ENCODE measurements around the gene UBAC1.

UBAC1 gene

DNA sequence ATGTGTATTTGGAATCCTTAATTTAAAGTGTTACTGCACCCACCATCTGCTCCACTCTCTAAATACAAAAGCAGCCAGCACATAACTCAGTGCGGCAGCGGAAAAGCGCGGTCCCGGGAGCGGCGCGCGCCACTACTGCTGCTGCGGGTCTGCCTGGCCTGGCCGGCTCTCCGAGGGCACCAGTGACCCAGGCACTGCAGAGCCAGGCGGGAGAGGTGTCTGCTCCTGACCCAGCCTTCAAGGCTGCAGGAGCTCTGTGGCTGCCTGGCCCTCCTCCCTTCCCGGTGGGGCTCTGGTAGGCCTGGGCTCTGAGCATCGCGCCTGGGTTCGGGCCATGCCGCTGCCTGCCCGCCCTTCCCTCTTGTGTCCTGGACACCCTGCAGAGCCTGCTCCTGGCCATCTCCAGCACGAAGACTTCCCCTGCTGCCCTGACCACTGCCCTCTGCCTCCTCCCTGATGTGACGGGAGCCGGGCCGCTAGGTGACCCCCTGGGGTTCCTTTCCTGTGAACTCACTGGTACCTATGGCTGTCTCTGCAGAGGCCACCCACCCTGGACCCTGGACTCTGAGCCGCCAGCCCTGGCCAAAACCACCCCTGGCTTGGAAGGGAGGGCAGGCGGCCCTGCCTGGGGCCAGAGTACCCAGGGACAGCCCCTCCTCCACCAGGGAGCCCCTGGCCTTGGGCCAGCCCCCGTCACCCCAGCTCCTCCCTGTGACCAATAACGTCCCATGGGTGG lies 32.8 kb upstream of the UBAC1 start:
- DNase-seq (ENCODE audit: low read depth) = no peak

DNA sequence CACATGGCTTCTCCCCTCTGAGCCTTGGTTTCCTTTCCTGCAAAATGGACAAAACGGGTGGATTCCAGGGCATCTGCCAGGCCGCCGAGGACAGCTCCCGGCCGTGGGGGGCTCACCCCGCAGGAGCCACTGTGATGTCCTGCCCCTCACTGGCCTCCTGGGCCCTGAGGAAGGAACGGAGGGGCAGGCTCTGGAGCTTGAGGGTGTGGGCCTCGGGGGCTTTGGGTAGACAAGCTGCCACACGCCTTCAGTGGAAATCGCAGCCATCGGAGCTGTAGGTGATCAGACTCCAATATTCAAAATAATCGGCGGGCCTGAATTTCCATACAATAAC lies 32.2 kb upstream of the UBAC1 start:
- DNase-seq (ENCODE audit: low read depth) = no peak

DNA sequence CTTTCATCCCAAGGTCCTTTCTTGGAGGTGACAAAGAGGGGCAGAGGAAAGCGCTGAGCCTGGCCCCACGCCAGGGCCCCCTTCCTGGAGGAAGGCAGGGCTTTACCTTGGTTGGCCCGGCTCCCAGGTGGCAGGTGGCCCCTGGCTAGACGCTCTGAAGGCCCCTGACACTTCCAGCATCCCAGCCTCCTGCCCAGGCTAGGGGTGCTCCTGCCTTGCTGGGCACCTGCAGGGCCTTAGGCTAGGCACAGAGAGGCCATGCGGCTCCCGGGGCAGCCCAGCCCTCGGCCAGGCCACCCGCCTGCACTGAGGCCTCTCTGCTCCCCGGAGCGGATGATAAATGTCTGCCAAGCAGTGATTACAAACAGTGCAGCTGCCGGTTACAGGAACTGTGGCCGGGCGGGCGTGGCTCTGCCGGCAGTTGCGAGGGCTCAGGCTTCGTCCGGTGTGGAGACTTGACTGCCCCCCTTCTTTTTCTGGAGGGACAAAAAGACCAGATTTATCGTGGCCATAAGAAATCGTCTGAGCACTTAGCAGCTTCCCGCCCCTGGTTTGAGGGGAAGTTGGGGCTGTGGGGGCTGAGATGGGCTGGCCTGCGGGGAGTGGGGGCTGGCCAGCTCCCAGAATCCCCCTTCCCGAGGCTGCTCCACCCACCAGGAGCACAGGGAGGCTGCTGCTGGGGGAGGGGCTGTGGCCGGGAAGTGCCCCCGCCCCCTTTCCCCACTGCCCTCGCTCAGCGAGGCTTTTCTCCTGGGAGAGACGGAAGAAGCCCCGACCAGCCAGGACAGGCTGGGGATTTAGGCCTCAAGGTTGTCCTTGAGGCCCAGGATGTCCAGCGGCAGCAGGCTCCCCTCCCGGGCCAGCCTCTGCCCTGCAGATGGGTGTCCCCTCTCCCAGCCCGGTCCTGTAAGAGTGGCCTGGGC lies 31.6 kb upstream of the UBAC1 start:
- no peak for DNase-seq (ENCODE audit: low read depth)

DNA sequence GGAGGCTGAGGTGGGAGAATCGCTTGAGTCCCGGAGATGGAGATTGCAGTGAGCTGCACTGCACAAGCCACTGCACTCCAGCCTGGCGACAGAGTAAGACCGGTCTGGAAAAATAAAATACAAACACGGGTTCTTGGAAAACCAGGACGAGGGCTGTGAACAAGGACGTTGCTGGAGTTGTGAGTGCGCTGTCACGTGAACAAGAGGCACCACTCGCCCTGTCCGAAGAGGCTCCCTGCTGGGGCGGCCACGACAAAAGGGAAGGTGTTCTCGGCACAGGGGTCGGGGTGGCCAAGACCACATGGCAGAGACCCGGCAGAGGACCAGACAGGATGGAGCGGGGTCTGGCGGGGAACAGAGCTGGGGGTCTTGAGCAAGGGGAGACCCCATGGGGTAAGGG lies 30.6 kb upstream of the UBAC1 start:
- no peak for DNase-seq (ENCODE audit: low read depth)

DNA sequence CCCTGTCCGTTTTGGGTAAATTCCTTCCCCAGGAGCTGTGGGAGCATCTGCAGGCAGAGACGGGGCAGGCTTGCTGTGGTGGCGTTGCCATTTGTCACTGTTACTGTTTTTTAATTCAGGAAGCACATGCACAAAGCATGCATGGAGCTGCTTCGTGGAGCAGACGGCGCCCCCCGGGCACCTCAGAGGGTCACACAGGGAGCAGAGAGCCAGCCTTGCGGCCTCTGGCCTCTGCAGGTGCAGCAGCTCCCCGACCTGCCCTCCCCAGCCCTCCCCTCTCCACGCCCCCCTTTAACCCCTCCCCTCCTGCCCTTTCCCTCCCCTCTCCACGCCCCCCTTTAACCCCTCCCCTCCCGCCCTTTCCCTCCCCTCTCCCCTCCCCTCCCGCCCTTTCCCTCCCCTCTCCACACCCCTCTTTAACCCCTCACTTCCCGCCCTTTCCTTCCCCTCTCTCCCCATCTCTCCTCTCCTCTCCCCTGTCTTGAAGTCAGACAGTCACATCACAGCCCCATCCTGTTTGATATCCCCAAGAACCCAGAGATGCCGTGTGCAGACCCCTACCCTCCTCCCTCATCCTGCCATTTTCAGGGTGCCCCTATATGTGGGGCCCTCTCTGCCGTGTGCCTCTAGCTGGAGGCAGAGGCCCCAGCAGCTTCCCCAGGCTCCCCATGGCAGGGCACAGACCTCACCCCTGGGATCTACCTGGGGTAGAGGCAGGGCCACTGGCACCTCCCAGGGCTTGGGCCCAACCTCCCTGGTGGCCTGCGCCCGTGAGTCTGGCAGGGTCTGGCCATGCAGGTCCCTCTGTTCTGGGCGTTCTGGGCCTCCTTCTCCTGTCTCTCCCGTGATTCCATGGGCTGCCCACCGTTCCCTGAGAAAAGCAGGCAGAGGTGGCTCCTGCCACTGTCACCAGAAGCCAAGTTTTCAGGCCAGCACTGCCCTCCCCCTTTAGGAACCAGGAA lies 29.6 kb upstream of the UBAC1 start:
- no peak for DNase-seq (ENCODE audit: low read depth)

DNA sequence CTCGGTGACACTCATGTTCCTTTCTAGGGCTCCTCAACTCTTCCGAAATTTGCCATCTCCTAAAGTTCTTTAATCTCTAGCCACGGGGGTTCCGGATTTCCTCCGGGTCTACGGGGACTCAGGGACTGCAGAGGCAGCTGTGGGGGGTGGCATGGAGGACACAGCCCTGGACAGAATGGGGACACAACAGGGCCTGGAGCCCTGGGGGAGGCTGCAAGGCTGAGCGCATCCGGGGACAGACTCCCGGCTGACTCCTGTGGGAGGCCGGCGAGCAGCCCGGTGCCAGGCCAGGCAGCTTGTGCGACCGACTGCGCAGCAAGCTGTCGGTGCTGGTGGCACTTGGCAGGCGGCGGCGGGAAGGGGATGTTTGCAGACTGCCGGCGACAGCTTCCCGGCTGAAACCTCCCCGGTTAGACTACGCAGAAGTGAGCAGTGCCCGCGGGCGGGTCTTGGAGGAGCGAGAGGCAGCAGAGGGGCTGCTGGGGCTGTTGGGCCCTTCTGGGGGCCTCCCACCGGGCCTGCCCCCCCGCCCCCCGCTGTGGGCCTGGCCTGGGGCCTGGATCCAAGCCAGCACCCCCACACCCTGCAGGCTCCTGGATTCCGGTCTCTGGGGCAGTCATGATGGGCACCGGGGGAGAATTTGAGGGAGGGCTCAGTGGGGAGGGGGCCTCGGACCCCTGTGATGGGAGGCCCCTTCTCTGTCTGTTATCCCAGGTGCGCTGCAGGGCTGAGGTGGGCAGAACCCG lies 28.7 kb upstream of the UBAC1 start:
- DNase-seq (ENCODE audit: low read depth) = no peak

DNA sequence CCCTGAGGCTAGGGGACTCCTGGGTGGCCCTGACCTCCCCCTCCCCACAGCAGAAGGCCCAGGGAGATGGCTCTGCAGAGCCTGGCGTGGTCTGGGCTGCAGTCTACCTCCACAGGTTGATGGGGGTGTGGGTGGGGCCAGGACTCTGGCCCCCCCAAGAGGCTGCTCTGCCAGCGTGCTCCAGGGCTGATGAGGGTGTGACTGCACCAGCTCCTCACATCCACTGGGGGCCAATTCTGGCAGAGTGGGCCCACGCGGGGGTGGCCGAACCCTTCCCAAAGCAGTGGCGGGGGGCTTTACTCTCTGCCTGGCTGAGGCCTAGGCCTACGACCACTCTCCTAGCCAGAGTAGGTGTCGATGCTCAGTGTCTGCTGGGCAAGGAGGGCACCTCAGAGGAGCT lies 28.0 kb upstream of the UBAC1 start:
- DNase-seq (ENCODE audit: low read depth) = no peak

DNA sequence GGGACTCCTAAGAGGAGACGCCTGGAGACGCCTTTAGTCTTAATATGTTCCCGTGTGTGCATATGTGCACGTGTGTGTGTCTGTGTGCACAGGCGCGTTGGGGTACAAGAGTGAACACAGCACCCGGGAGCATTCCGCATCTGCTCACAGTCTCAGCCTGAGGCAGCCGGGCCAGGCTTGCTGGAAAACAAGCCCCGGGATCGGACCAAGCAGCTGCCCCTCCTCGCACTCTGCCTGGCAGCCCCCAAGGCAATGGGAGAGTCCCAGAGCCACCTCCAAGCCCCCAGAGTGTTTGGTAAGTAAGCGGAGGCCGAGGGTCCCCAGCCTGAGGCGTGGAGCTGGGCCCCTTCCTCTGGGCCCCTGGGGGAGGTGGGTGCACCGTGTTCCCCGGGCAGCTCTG lies 27.3 kb upstream of the UBAC1 start:
- no peak for DNase-seq (ENCODE audit: low read depth)

DNA sequence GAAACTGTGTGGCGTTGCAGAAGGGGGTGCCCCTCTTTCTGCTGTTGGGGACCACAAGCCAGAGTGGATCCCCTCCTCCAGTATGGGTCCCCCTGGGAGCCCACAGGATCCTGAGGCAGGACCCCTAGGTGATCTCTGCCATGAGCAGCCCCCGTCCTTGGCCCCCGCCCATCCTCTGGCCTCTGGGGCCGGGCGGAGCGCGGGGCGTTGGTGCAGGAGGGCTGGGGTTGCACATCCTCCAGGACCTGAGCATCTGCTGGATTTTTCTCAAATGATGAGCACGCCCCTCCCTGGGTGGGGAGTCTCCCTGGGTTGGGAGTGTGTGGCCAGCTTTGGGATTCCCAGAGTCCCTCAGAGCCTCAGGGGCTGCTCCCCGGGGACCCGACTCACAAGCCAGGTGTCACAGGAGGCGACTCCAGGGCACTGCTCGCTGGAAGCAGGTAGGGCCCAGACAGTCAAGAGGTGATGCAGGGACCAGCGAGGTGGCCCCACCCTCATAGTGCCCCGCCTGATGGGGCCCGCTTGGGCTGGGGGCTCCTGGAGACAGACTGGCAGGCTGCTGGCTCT lies 26.7 kb upstream of the UBAC1 start:
- DNase-seq (ENCODE audit: low read depth) = no peak

DNA sequence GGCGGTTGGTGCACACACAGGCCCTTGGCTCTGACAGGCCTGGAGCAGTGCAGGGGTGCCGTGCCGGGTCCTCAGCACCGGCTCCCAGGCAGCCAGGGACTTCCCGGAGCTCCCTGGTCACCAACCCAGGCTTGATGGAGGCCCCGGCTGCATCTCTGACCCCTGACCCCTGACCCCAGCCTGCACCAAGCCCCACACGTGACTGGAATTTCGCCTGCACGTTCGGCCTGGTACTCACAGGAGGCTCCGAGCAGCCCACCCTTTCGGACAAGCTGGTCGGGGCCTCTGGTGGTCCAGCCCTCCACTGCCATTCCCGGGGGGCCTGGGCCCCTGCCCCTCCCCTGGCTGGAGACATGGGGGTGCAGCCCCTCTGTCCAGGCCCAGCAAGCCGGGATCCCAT lies 25.4 kb upstream of the UBAC1 start:
- no peak for DNase-seq (ENCODE audit: low read depth)

DNA sequence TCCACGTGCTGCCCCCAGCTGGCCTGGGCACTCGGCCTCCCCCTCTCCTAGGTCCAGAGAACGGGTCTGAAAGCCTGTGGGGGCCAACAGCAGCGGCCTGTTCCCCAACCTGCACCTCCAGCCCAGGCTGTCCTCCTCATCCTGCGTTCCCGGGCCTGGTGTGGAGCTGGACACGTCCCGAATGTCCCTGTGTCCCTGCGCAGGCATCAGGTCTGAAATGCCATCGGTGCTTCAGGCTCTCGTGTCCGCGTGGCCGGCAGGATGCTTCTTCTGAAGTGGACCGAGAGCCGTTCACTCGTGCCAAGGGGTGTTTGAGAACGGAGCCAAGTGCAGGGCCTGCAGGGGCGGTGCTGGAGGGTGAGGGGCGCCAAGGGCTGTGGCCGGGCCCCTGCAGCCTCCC lies 24.7 kb upstream of the UBAC1 start:
- no peak for DNase-seq (ENCODE audit: low read depth)

DNA sequence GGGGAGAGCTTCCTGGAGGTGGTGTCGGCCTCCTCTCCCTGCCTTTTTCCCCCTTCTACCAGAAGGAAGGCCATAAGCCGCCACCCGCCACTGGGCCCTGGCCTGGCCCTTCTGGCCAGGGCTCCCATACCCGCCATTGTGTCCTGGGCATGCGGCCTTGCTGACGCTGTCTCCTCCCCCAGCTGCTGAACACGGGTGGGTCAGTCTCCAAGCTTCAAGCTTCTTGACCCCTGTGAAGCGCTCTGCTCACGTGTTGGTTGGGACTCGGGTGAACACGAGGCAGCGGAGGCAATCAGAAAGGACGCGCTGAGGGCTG lies 24.2 kb upstream of the UBAC1 start:
- DNase-seq (ENCODE audit: low read depth) = no peak

DNA sequence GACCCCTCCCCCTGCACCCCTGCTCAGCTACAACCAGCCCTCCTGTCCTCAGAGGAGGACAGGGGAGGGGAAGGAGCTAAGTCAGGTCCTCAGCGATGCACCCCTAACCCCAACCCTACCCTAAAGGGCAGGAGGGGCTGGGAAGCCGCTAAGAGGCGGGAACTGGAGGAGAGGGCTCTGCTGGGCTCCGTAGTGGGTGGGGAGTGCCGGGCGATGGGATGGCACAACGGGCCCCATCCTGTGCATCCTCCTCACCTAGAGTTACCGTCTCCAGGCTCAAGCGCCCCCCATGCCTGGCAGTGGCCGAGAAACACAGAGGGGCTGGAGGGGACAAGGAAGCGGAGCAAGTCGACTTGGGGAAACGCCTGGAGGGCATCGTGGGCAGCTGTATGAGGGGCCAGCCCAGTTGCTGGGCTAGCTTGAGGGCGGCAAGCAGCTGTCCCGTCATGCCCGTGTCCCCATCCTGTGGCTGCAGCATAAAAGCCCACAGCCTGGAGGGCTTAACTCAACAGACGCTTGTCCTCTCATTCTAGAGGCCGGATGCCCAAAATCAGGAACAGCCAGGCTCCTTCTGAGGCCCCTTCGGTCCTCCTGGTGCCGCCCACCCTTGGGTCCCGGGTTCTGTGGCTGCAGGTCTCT lies 23.0 kb upstream of the UBAC1 start:
- no peak for DNase-seq (ENCODE audit: low read depth)

DNA sequence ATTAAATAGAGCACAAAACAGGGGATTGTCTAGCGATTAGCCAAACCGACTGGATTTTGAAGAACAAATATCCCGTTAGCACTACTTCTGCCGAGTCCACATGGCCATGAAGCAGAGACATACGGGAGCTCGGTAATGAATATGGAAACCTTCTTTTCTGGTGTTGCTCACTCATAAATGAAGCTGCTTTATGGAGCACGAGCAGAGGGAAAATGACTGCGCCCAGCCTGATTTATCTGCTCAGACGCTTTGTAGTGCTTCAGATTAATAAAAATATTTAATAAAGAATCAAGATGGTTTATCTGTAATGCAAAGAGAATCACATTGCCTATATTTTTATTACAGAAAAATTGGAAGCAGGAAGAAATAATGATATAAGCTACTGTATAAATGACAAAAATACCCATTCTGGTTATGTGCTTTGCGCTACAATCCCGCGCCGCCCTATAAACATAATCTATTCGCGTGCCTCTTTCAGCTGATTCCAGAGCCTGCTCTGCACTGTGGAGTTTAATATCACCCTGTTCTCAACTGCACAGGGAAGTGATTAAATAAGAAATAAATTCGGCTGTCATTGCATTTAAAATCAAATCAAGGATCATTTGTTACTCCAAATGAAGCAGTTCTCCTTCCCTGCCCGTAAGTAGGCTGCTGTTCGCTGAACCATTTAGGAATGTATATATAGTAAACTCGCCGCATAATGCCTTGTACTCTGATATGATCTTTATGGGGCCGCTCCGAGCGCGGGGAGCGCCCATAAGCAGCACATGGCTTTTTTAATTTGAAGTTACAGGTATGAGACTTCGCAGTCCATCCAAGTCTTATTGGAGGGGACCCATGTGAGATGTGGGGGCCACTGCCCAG lies 22.3 kb upstream of the UBAC1 start:
- DNase-seq (ENCODE audit: low read depth) = no peak

DNA sequence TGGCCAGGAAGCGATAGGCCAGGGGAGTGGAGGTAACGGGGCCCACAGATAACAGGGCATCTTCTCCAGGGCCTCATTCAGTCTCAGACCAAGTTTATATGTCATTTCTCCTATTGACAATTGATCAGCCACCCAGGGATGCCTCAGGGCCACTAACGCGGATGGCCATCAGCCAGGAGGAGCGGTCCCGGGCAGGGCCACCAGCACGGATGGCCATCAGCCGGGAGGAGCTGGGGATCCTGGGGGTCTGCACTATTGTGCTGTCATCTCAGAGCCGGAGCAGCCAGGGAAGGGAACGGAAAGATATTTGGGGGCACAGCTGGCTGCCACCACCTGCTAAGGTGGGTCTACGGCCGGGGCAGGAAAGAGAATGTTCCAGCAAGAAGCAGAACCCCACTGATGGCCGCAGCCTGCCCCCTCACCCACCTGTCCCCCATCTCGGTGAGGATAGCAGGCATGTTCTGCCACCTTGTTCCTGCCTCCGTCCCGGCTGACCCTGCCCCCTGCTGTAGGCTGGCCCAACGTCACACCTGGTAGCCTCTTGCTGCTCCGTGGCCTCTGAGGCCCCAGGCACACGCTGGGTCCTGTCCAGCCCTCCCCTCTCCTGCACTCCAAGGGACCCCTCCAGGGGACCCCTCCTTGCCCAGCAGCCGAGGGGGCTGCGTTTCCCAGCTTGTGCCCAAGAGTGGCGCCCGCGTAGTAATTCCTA lies 21.5 kb upstream of the UBAC1 start:
- DNase-seq (ENCODE audit: low read depth) = no peak

DNA sequence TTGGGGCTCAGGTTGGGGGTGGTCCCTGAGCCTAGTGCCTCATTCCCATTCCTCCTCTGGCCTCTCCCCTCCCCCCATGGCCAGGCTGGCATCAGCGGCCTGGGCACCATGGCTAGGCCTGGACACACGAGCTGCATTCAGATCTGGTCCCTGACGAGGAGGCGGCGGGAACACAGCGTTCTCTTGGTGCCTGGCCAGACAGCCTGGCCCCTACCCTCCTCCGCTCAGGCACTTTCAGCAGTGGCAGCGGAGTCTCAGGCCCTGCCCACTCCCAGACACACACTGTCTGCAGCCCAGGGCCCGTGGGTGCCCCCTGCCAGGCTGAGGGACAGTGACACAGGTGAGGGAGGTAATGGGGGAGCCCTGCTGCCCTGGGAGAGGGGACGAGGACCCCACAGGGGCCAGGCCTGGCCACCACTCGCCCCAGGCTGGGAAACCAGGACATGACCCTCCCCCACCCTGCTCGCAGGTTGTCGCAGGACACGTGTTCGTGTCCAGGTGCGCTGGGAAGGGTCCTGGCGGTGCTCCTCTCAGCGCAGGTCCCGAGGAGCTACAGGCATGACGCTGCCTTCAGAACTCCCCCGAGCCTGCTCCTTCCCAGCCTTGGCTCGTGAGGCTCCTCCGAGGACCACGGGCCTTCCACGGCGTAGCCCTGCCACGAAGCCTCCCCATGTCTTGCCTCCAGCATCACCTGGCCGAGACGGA lies 19.9 kb upstream of the UBAC1 start:
- no peak for DNase-seq (ENCODE audit: low read depth)

DNA sequence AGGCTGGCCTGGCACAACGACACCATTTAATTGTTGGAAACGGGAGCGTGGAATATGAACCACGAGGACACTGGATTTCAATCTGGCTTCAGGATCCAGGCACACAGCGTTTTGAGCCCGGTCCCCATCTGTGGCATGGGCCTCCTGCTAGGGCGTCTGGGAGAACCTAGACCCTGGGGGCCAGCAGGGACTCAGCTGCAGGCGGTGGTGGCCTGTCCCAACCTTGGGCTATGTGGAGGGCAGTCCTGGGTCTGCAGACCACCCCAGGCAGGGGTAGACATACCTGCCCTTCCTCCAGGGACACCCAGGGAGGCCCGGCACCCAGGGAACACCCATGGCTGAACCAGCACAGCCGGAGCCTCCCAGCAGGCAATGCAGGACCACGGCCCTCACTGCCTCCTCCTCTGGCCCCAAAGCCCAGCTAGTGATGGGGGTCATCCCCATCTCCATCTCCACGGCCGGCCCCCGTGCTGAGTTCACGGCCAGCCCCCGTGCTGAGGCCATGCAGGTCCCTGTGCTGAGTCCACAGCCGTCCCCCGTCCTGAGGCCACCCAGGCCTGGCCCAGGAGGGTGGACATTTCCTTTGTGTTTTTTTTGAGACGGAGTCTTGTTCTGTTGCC lies 18.5 kb upstream of the UBAC1 start:
- no peak for DNase-seq (ENCODE audit: low read depth)

Data from stimulated activated CD8-positive, alpha-beta memory T cell treated with anti-CD3 and anti-CD28 coated beads, Interleukin-12 subunit alpha, Interleukin-12 subunit beta, amount 100 ng/mL, for 4 hours (primary cell).